Panc1 (cell line): ENCODE measurements around the gene RAMP2. TPM values are rescaled to one million over a fixed set of nuclear protein-coding genes. Genes with fewer than 3 reads are reported as not detected.

Experiments
- ATAC-seq: fragments of 200-7000 bp; cut with Tn5 transposase; 2 replicates; pipeline ENCODE4 v1.9.1; 2020; ENCODE audit warnings: mild to moderate bottlenecking, moderate library complexity
- BruUV-seq: library from RNA; stranded (reverse); fragments of 400-500 nt; replicated peaks from 2 replicates; lab custom pipeline; 2021; lab: Mats Ljungman, UMichigan
- CTCF ChIA-PET: fragments of 300-600 bp; sonication (Branson Sonifier 250); formaldehyde crosslinking; loops from one replicate; lab custom pipeline; 2022; ENCODE audit warnings: antibody characterized with exemption; lab: Charles Lee
- POLR2A ChIA-PET: fragments of 300-600 bp; sonication (Branson Sonifier 250); formaldehyde crosslinking; loops from one replicate; lab custom pipeline; 2022; ENCODE audit warnings: antibody characterized with exemption; lab: Charles Lee
- DNase-seq: peaks from one replicate; pipeline ENCODE4 v3.0.0-alpha.2; 2010; ENCODE audit warnings: low read depth, low spot score
- H3K27ac ChIP-seq: 2 replicates; pipeline ENCODE4 v1.5.1; 2011; ENCODE audit warnings: mild to moderate bottlenecking, low read length, inconsistent platforms
- H3K27me3 ChIP-seq: fragments of 200-500 bp; sonication (Bioruptor generic); 2 replicates; pipeline ENCODE4 v1.6.0; 2014; ENCODE audit warnings: low read length, inconsistent platforms; ENCODE audit not compliant: control insufficient read depth, insufficient read depth
- H3K36me3 ChIP-seq: fragments of 200-500 bp; sonication (Bioruptor generic); 2 replicates; pipeline ENCODE4 v1.5.1; 2014; ENCODE audit warnings: inconsistent platforms, mild to moderate bottlenecking, low read length, moderate library complexity; ENCODE audit not compliant: control insufficient read depth, insufficient read depth
- H3K4me1 ChIP-seq: 2 replicates; pipeline ENCODE4 v1.5.1; 2011; ENCODE audit warnings: inconsistent platforms, mild to moderate bottlenecking, low read length, moderate library complexity; ENCODE audit not compliant: control insufficient read depth, insufficient read depth
- H3K4me3 ChIP-seq, 2 experiments: 2 replicates each; pipeline ENCODE4 v1.5.1; 2011 to 2012; ENCODE audit warnings: low read depth in 2 of 2, low read length in 2 of 2, mild to moderate bottlenecking in 2 of 2, inconsistent platforms in 1 of 2, moderate library complexity in 1 of 2
- H3K9me3 ChIP-seq: fragments of 200-500 bp; sonication (Bioruptor generic); 2 replicates; pipeline ENCODE4 v1.5.1; 2014; ENCODE audit warnings: low read depth, mild to moderate bottlenecking, inconsistent platforms, low read length, moderate library complexity; ENCODE audit not compliant: control insufficient read depth, insufficient read depth
- CTCF ChIP-seq: fragments of 450-650 bp; IDR thresholded peaks from 2 replicates; pipeline ENCODE4 v1.5.1; 2017; ENCODE audit warnings: mild to moderate bottlenecking
- POLR2AphosphoS5 ChIP-seq: IDR thresholded peaks from 2 replicates; pipeline ENCODE4 v1.6.1; 2012; ENCODE audit warnings: mild to moderate bottlenecking, low read depth, low read length, moderate library complexity
- REST ChIP-seq, 2 experiments: IDR thresholded peaks; 2 replicates each; pipeline ENCODE4 v1.6.1; 2011 to 2012; ENCODE audit warnings: low read depth in 2 of 2, control low read depth in 1 of 2, low read length in 1 of 2, mild to moderate bottlenecking in 1 of 2, moderate library complexity in 1 of 2; ENCODE audit not compliant: insufficient read depth in 1 of 2
- SIN3A ChIP-seq: IDR thresholded peaks from 2 replicates; pipeline ENCODE4 v1.6.1; 2012; ENCODE audit warnings: low read depth, mild to moderate bottlenecking, low read length, moderate library complexity, borderline replicate concordance; ENCODE audit not compliant: insufficient read depth
- TCF7L2 ChIP-seq: IDR thresholded peaks from 2 replicates; pipeline ENCODE4 v1.6.1; 2011; ENCODE audit warnings: mild to moderate bottlenecking, low read depth, low read length, inconsistent platforms
- in situ Hi-C: cut with HindIII; loops from 2 replicates; pipeline ENCODE4 v1.10.0; 2016; ENCODE audit warnings: low sequenced_read_pairs, low pct_unique_long_range_greater_than_20kb
- intact Hi-C: fragments of 100-400 bp; cut with micrococcal nuclease; formaldehyde crosslinking; loops from one replicate; pipeline ENCODE4 v1.10.0; 2022; ENCODE audit not compliant: unreplicated experiment
- total RNA-seq: library from RNA; stranded (reverse); gene quantifications from one replicate; pipeline ENCODE4 v1.2.1, GENCODE V29; 2021; ENCODE audit not compliant: unreplicated experiment

RAMP2 gene
- total RNA-seq, 1 experiment from 2014 or later = 1.1 TPM

GRCh38 chr17:42783791-42784138 lies 22.7 kb downstream of the RAMP2 start:
- no peak overlapping the region for H3K27ac ChIP-seq
- ChIA-PET POLR2A (no interaction called here), CTCF (no interaction called here)
- intact Hi-C loops = no loop called here
- in situ Hi-C loops = no loop called here
- DNase-seq (no peak), ATAC-seq (no peak)
- no peaks in the 10 kb centered on the region for H3K27me3 ChIP-seq
- no peak for TF ChIP-seq CTCF
- no peaks in the 10 kb centered on the region for H3K36me3 ChIP-seq
- H3K9me3 ChIP-seq = no peaks in the 10 kb centered on the region
- BruUV-seq = no TSS peak
- peaks cover 19% of the 10 kb centered on the region for H3K4me1 ChIP-seq
- H3K4me3 ChIP-seq = no peak overlapping the region

DNA sequence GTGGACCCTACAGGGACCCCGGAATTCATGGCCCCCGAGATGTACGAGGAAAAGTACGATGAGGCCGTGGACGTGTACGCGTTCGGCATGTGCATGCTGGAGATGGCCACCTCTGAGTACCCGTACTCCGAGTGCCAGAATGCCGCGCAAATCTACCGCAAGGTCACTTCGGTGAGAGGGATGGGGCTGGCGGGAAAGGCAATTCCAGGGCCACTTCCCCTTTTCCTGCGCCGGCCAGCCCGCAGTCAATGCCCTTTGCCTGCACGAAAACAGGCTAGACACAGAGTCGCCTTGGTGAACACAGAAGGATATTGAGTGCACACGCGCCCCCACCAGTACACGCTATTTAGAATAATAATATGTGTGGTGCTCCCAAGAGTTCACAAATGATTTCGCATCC lies 23.4 kb downstream of the RAMP2 start:
- Histone ChIP-seq H3K4me1 (peaks cover 19% of the 10 kb centered on the region), H3K9me3 (no peaks in the 10 kb centered on the region), H3K4me3 (no peak overlapping the region), H3K27ac (no peak overlapping the region), H3K36me3 (no peaks in the 10 kb centered on the region), H3K27me3 (no peaks in the 10 kb centered on the region)
- POLR2A ChIA-PET = no interaction called here
- in situ Hi-C loops = no loop called here
- DNase-seq (no peak), ATAC-seq (no peak)
- intact Hi-C loops = no loop called here
- CTCF ChIA-PET = no interaction called here
- TF ChIP-seq POLR2AphosphoS5 (no peak), REST (IDR thresholded peaks at IDR 0.05; ENCODE audit: insufficient read depth in 1 of 2, low read depth in 2 of 2, low read length in 1 of 2) (no peak), TCF7L2 (no peak), SIN3A (no peak)
- no TSS peak for BruUV-seq

- H3K4me3 ChIP-seq = no peak overlapping the region
- CTCF ChIA-PET = no interaction called here
- TF ChIP-seq TCF7L2 (no peak), REST (IDR thresholded peaks at IDR 0.05; ENCODE audit: insufficient read depth in 1 of 2, low read depth in 2 of 2, low read length in 1 of 2) (no peak), CTCF (no peak), SIN3A (no peak), POLR2AphosphoS5 (no peak)
- H3K4me1 ChIP-seq = peaks cover 15% of the 10 kb centered on the region
- POLR2A ChIA-PET = no interaction called here
- H3K36me3 ChIP-seq = no peaks in the 10 kb centered on the region
- ATAC-seq = no peak
- DNase-seq = no peak
- intact Hi-C loops (no loop called here), in situ Hi-C loops (no loop called here)
- no peaks in the 10 kb centered on the region for H3K27me3 ChIP-seq
- BruUV-seq = no TSS peak
- H3K9me3 ChIP-seq = no peaks in the 10 kb centered on the region
- H3K27ac ChIP-seq = no peak overlapping the region
Measured at GRCh38 chr17:42784811-42785592, 24.0 kb downstream of the RAMP2 start.
